ENCODE measurements around the gene HAND2.

The HAND2 gene

GRCh38 chr4:173535957-173536356 is 5.9 kb upstream of the HAND2 start:
- DNase-seq: no peak

DNA sequence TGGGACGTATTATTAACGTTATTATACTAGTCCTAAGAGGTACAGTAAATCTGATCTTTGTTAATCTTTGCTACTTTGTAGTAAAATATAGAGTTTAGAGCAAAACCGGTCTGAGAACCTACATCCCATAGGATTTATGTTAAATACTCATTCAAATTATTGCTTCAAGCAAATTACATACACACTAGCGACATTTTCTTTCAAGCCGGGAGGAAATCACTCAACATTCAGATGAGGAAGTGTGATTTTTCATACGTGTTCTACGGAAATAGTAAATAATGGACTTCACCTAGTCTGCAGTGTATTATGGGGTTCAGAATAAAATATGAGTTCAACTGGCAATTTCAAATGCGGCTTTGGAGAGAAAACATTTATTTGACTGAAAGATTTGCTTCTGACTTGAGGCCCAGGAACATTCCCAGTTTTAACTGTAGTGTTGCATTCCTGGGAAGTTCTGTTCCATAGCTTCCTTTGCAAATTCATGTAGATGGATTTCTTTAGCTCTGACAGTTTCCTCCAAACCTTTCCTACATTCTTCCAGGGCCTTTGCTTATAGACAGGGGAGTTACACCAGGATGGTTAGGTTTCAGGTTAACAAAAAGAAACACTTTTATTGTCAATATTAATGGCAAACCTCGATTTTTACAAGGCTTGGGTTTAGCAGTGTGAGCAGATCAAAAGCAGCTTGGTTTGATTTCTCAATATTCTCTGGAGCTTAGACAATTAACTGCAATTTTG is 5.3 kb upstream of the HAND2 start:
- no peak for DNase-seq

DNA sequence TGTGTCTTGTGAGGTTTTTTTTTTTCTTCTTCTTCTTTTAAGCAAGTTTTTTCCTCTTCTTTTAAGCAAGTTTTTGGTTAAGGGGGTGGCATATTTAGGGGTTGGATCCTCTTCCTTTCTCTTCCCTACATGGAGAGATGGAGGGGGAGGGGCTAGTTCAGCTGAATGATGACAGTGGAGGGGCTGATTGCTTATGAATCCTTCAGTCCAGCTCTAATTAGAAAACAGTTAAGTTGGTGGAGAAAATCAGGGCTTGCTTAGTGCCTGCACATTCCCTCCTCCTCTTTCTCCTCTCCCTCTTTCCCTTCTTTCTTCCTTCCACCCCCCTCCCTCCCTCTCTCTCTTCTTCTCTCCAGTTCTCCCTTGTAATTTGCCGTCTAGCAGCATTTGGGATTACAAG is 4.4 kb upstream of the HAND2 start:
- no peak for DNase-seq

GRCh38 chr4:173532725-173533511 is 2.9 kb upstream of the HAND2 start:
- DNase-seq: no peak

DNA sequence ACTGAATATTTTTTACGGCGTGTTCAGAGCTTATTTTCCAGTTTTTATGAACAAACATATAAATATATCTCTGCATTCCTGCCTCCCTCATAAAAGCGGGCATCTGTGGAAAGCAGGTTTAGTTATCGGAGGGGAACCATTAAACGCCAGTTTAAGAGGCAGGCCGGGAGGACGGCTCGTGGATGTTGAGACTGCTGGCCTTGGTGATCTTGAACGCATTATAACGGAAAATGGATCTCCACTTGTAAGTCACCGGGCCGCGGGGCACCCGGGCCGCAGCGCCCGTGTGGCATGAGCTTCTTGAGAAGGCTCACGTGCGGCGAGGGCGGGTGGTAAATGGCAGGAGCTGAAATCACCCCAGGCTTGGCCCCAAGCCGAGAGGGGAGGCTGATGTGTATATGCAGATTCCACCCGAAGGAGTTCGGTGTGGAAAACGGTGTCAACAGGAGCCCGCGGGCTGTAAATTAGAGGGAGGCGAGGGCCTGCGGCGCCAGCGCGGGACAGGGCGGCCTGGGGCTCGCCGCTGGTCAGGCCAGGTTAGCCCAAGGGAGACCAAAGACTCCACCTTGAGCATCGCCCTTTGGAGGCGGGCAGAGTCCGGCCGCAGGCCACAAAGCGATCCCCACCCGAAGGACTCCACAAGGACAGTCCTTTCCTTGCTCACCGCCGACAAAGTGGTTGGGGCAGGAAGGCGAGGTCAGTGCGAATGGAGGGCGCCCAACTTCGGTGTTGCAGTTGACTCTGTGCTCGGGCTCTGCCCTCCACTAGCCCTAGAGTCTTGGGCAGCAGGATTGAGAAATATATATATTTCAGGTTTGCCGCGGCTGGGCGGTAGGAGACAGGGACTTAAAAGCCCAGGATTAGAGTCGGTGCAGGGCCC is 1.3 kb upstream of the HAND2 start:
- no peak for DNase-seq

GRCh38 chr4:173530326-173531085 is 477 bp upstream of the HAND2 start:
- DNase-seq: no peak

GRCh38 chr4:173528378-173529321 is 1.4 kb downstream of the HAND2 start:
- no peak for DNase-seq

GRCh38 chr4:173527103-173527891 is 2.7 kb downstream of the HAND2 start:
- no peak for DNase-seq

DNA sequence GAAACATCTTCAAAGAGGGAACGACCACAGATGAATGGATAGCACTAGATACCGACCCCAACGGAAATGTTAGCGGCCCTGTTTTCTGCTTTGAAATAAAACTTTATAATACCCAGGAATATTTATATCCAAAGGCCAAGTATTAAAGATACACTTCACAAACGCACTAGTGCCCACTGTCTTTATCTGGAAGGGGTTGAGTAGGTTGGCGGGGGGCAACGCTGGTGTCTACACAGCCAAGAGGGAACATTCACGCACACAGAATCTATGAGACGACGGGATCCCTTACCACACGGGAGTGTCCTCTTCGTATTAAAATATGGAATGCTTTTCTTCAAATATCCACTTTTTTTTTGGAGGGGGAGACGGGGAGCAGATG is 3.3 kb downstream of the HAND2 start:
- DNase-seq: no peak

- no peak for DNase-seq
Measured at GRCh38 chr4:173526027-173526482, 4.0 kb downstream of the HAND2 start.

DNA sequence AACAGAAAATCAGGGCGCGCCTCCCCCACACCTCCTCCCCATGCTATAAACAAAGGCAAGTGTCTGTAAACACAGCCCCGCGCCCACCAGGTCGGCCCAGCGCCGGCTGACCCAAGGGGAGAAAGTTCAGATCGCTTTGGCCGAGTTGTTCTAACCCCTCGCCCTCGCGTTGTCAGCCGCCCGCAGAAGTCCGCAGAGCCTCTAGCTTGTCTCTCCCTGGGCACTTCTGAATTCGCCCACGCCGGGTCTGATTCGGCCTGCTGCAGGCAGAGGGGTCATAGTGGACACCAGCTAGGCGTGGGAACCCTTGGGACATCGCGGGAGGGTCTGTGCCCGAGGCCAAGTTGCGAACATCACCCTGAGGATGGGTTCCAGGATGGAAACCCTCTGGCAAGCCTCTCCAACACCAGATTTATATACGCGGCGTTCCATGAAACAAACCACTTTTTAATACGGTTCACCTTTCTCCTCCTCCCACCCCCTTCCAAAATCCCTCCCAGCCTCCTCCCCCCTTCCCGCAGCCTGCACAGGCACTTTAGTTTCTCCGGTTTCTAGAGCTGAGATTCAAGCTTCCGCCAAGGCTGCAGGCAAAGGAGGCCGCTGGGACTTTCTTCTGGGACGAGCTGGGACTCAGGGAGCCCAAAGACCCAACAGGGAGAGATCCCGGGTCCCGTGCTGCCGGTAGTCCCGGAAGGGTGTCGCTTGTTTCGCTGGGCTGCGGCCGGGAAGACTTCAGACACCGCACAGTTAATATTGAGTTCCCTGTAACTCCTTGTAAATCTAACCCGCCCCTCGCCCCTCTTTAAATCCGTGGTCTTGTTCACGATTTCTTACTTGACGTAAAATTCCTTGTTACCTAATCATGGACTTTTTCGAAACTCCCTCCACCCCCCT is 4.7 kb downstream of the HAND2 start:
- no peak for DNase-seq

GRCh38 chr4:173524218-173525117 is 5.6 kb downstream of the HAND2 start:
- DNase-seq: no peak

DNA sequence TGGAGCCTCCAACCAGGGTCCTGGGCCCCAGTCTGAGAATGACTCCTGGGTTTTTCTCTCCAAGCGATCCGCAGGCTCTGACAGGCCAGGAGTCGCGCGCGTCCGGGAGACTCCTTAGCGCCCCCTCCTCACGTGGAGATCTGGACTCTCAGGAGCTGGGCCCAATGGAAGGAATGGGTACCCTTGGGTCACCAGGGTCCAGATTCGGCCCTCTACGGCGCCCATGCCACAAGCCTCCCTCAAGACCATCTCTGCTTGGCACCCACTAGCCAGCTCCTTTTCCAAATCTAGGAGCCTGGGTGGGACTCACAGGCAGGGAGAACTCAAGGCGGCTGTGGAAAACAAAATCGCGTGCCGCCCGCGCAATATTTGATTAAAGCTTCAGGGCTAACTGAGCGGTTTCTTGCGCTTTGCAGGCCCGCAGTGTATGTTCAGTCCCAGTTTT is 7.1 kb downstream of the HAND2 start:
- no peak for DNase-seq

- no peak for DNase-seq
Measured at GRCh38 chr4:173522160-173522950, 7.7 kb downstream of the HAND2 start.

DNA sequence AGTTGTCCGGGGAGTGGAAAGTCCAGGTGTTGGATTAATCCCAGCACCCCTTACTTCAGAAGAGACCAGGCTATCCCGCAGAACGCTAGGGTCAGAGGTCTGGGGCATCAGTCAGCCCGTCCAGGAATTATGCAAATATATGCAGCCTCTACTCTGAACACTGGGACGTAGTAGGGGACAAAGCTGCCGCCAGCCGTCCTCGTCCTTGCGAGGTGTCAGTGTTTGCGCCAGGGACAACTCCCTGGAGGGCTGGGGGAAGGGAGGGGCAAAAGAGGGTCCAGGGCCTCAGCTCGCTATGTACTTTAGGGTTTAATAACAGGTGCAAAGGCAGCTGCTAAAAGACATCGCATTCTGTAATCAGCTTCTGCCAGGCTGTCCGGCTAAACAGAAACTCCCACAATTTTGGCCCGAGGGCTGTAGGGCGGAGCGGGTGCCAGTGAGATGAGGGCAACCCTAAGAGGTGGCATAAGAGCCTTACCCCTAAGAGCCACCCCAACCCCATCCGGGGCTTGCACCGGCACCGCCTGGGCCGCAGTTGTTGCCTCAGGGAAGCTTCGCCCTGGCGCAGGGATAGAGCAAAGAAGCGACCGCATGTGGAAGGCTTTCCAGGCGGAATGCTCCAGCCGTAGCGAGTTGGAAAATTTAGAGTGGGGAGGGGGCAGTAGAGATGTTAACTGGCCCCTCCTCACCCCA is 8.4 kb downstream of the HAND2 start:
- DNase-seq: no peak

GRCh38 chr4:173520921-173521466 is 9.0 kb downstream of the HAND2 start:
- DNase-seq: no peak
